ENCODE measurements around the gene WDR91. TPM values are rescaled to one million over a fixed set of nuclear protein-coding genes. Genes with fewer than 3 reads are reported as not detected.

WDR91 gene
- total RNA-seq = 10 to 100 TPM in 1 of 2 experiments, 1 to 10 TPM in 1; 9.3 to 25.9 TPM

GRCh38 chr7:135211179-135211945 lies at the start of gene WDR91:
Gene WDR91, minus strand, starts transcription at chr7:135211526. Its CDS starts 24 bp downstream, at chr7:135211502.
- peaks cover 28% of the 10 kb centered on the region for H3K4me1 Mint-ChIP-seq
- no peaks in the 10 kb centered on the region for H3K9me3 Mint-ChIP-seq (ENCODE audit: low read depth)

GRCh38 chr7:135260470-135260869 lies 49.1 kb upstream of the WDR91 start:
- H3K4me3 Mint-ChIP-seq = no peak overlapping the region
- H3K27me3 Mint-ChIP-seq = peaks cover 3% of the 10 kb centered on the region
- H3K4me1 Mint-ChIP-seq = no peaks in the 10 kb centered on the region
- CTCF ChIA-PET = interaction anchor here (3.4 kb wide), 1 partner anchor 14 kb away, joined by 14 read pairs; no protein-coding TSS in a partner anchor
- no peak overlapping the region for H3K27ac Mint-ChIP-seq
- H3K9me3 Mint-ChIP-seq (ENCODE audit: low read depth) = peaks cover 9% of the 10 kb centered on the region
- ATAC-seq (no peak), DNase-seq (no peak)
- H3K36me3 Mint-ChIP-seq = peaks cover 2% of the 10 kb centered on the region

More at GRCh38 chr7:135211179-135211945, at the start of gene WDR91:
- CTCF ChIA-PET = interaction anchor here (1.0 to 2.4 kb wide), 5 partner anchors 9 to 224 kb away, joined by 3 to 7 read pairs (median 4); partner anchors contain the start of genes CYREN and TMEM140
- DNase-seq = peak; percentile 96
- ATAC-seq = peak; percentile 93
- H3K4me3 Mint-ChIP-seq = peak within 1 kb of the TSS; percentile 94
- no peaks in the 10 kb centered on the region for H3K27me3 Mint-ChIP-seq
- peak within 1 kb of the TSS; percentile 96 for H3K27ac Mint-ChIP-seq
- H3K36me3 Mint-ChIP-seq = no peaks in the 10 kb centered on the region

- CTCF ChIA-PET = interaction anchor here (3.4 kb wide), 1 partner anchor 15 kb away, joined by 14 read pairs; no protein-coding TSS in a partner anchor
- ATAC-seq = no peak
- Mint-ChIP-seq H3K36me3 (peaks cover 2% of the 10 kb centered on the region), H3K9me3 (ENCODE audit: low read depth) (peaks cover 9% of the 10 kb centered on the region), H3K27ac (no peak overlapping the region), H3K4me1 (no peaks in the 10 kb centered on the region), H3K27me3 (peaks cover 3% of the 10 kb centered on the region), H3K4me3 (no peak overlapping the region)
- no peak for DNase-seq
Observed at GRCh38 chr7:135259702-135260101, 48.4 kb upstream of the WDR91 start.

GRCh38 chr7:135258585-135258984 lies 47.3 kb upstream of the WDR91 start:
- H3K9me3 Mint-ChIP-seq (ENCODE audit: low read depth) = peaks cover 4% of the 10 kb centered on the region
- no peaks in the 10 kb centered on the region for H3K4me1 Mint-ChIP-seq
- ATAC-seq (no peak), DNase-seq (no peak)
- CTCF ChIA-PET = no interaction called here
- peaks cover 2% of the 10 kb centered on the region for H3K36me3 Mint-ChIP-seq
- H3K27me3 Mint-ChIP-seq = peaks cover 3% of the 10 kb centered on the region
- no peak overlapping the region for H3K27ac Mint-ChIP-seq
- no peak overlapping the region for H3K4me3 Mint-ChIP-seq

GRCh38 chr7:135257790-135258189 lies 46.5 kb upstream of the WDR91 start:
- Mint-ChIP-seq H3K27ac (no peak overlapping the region), H3K9me3 (ENCODE audit: low read depth) (peaks cover 3% of the 10 kb centered on the region), H3K36me3 (peaks cover 2% of the 10 kb centered on the region), H3K27me3 (peaks cover 3% of the 10 kb centered on the region), H3K4me3 (no peak overlapping the region), H3K4me1 (no peaks in the 10 kb centered on the region)
- no peak for DNase-seq
- CTCF ChIA-PET = no interaction called here
- ATAC-seq = no peak

- H3K27me3 Mint-ChIP-seq = peaks cover 3% of the 10 kb centered on the region
- DNase-seq (no peak), ATAC-seq (peak; percentile 39)
- no peaks in the 10 kb centered on the region for H3K9me3 Mint-ChIP-seq (ENCODE audit: low read depth)
- H3K36me3 Mint-ChIP-seq = no peaks in the 10 kb centered on the region
- CTCF ChIA-PET = interaction anchor here (1.1 kb wide), 1 partner anchor 20 kb away, joined by 4 read pairs; no protein-coding TSS in a partner anchor
- no peak overlapping the region for H3K27ac Mint-ChIP-seq
- no peaks in the 10 kb centered on the region for H3K4me1 Mint-ChIP-seq
- no peak overlapping the region for H3K4me3 Mint-ChIP-seq
Observed at GRCh38 chr7:135253851-135254771, 42.8 kb upstream of the WDR91 start.

GRCh38 chr7:135251496-135252391 lies 40.4 kb upstream of the WDR91 start:
- Mint-ChIP-seq H3K9me3 (ENCODE audit: low read depth) (no peaks in the 10 kb centered on the region), H3K4me1 (no peaks in the 10 kb centered on the region), H3K4me3 (no peak overlapping the region), H3K27ac (no peak overlapping the region), H3K36me3 (no peaks in the 10 kb centered on the region), H3K27me3 (peaks cover 1% of the 10 kb centered on the region)
- CTCF ChIA-PET = no interaction called here
- DNase-seq (no peak), ATAC-seq (no peak)

- Mint-ChIP-seq H3K36me3 (no peaks in the 10 kb centered on the region), H3K4me1 (no peaks in the 10 kb centered on the region), H3K9me3 (ENCODE audit: low read depth) (no peaks in the 10 kb centered on the region), H3K4me3 (no peak overlapping the region), H3K27ac (no peak overlapping the region), H3K27me3 (peaks cover 5% of the 10 kb centered on the region)
- DNase-seq = no peak
- CTCF ChIA-PET = interaction anchor here (0.6 to 1.7 kb wide), 2 partner anchors 10 to 27 kb away, joined by 3 to 5 read pairs; no protein-coding TSS in a partner anchor
- ATAC-seq = no peak
Observed at GRCh38 chr7:135248546-135248945, 37.2 kb upstream of the WDR91 start.

GRCh38 chr7:135247746-135248471 lies 36.6 kb upstream of the WDR91 start:
- H3K4me3 Mint-ChIP-seq = no peak overlapping the region
- H3K36me3 Mint-ChIP-seq = no peaks in the 10 kb centered on the region
- H3K27ac Mint-ChIP-seq = no peak overlapping the region
- no peaks in the 10 kb centered on the region for H3K9me3 Mint-ChIP-seq (ENCODE audit: low read depth)
- ATAC-seq (no peak), DNase-seq (no peak)
- peaks cover 5% of the 10 kb centered on the region for H3K27me3 Mint-ChIP-seq
- H3K4me1 Mint-ChIP-seq = no peaks in the 10 kb centered on the region
- CTCF ChIA-PET = interaction anchor here (0.6 to 1.7 kb wide), 2 partner anchors 9 to 27 kb away, joined by 3 to 5 read pairs; no protein-coding TSS in a partner anchor

GRCh38 chr7:135246191-135246825 lies 35.0 kb upstream of the WDR91 start:
- H3K27me3 Mint-ChIP-seq = peaks cover 5% of the 10 kb centered on the region
- no peaks in the 10 kb centered on the region for H3K36me3 Mint-ChIP-seq
- ATAC-seq = no peak
- no peaks in the 10 kb centered on the region for H3K4me1 Mint-ChIP-seq
- no peak overlapping the region for H3K4me3 Mint-ChIP-seq
- no peaks in the 10 kb centered on the region for H3K9me3 Mint-ChIP-seq (ENCODE audit: low read depth)
- H3K27ac Mint-ChIP-seq = no peak overlapping the region
- CTCF ChIA-PET = no interaction called here
- DNase-seq = no peak

GRCh38 chr7:135245226-135246190 lies 34.2 kb upstream of the WDR91 start:
- CTCF ChIA-PET = no interaction called here
- no peak for DNase-seq

More at GRCh38 chr7:135245226-135246190, 34.2 kb upstream of the WDR91 start:
- H3K9me3 Mint-ChIP-seq (ENCODE audit: low read depth) = no peaks in the 10 kb centered on the region
- H3K36me3 Mint-ChIP-seq = no peaks in the 10 kb centered on the region
- no peaks in the 10 kb centered on the region for H3K4me1 Mint-ChIP-seq
- ATAC-seq = no peak
- no peak overlapping the region for H3K27ac Mint-ChIP-seq
- no peak overlapping the region for H3K4me3 Mint-ChIP-seq
- peaks cover 6% of the 10 kb centered on the region for H3K27me3 Mint-ChIP-seq
